GM12878 (cell line): ENCODE measurements around the gene SAMD4A. TPM values are rescaled to one million over a fixed set of nuclear protein-coding genes. Genes with fewer than 3 reads are reported as not detected.

Source experiments
- ATAC-seq: fragments of 200-7000 bp; cut with Tn5 transposase; 3 replicates; pipeline ENCODE4 v1.9.1; 2020; ENCODE audit warnings: mild to moderate bottlenecking, moderate library complexity
- BruUV-seq: library from RNA; stranded (reverse); fragments of 400-500 nt; replicated peaks from 2 replicates; lab custom pipeline; 2021; lab: Mats Ljungman, UMichigan
- CTCF ChIA-PET: fragments of 300-600 bp; sonication (Branson Sonifier 250); formaldehyde crosslinking; extraction: SDS; loops from one replicate; lab custom pipeline; 2021; ENCODE audit warnings: inconsistent platforms; lab: Yijun Ruan, JAX
- POLR2A ChIA-PET: fragments of 350-600 bp; formaldehyde crosslinking; extraction: SDS; loops from one replicate; lab custom pipeline; 2021; ENCODE audit warnings: inconsistent platforms; lab: Charles Lee
- RAD21 ChIA-PET: fragments of 300-600 bp; sonication (Branson Sonifier 250); formaldehyde crosslinking; loops from one replicate; lab custom pipeline; 2023; ENCODE audit warnings: antibody characterized with exemption; ENCODE audit not compliant: unreplicated experiment; lab: Charles Lee
- SMC1A ChIA-PET: fragments of 300-600 bp; sonication (Branson Sonifier 250); formaldehyde crosslinking; loops from one replicate; lab custom pipeline; 2023; ENCODE audit not compliant: unreplicated experiment, uncharacterized antibody; lab: Charles Lee
- DNase-seq: peaks from one replicate; pipeline ENCODE4 v3.0.0-alpha.2; 2011; ENCODE audit warnings: low read depth, low spot score
- FAIRE-seq: peaks from 3 replicates; lab custom pipeline; 2011; peaks lifted over from hg19 to GRCh38; lab: Jason Lieb, UNC
- H2AFZ ChIP-seq: 2 replicates; pipeline ENCODE4 v1.6.0; 2011; ENCODE audit warnings: low read depth, low read length, control low read depth; ENCODE audit not compliant: control insufficient read depth
- H3K27ac ChIP-seq: 2 replicates; pipeline ENCODE4 v1.5.1; 2011; ENCODE audit warnings: control low read depth; ENCODE audit not compliant: control insufficient read depth, insufficient read depth
- H3K27me3 ChIP-seq, 2 experiments: replicated peaks in 1 of 2; 2 replicates each; pipeline versions ENCODE4 v1.6.0 to v1.6.1; 2011; ENCODE audit warnings: low read length in 1 of 2; ENCODE audit not compliant: control insufficient read depth in 2 of 2, insufficient read depth in 2 of 2
- H3K36me3 ChIP-seq, 2 experiments: 2 replicates each; pipeline ENCODE4 v1.5.1; 2011; ENCODE audit warnings: low read length in 1 of 2; ENCODE audit not compliant: control insufficient read depth in 2 of 2, insufficient read depth in 2 of 2
- H3K4me1 ChIP-seq: 2 replicates; pipeline ENCODE4 v1.6.1; 2011; ENCODE audit warnings: mild to moderate bottlenecking, low read length, moderate library complexity, mixed read lengths; ENCODE audit not compliant: control insufficient read depth, insufficient read depth
- H3K4me2 ChIP-seq: 2 replicates; pipeline ENCODE4 v1.6.0; 2011; ENCODE audit warnings: control low read depth; ENCODE audit not compliant: control insufficient read depth, insufficient read depth
- H3K4me3 ChIP-seq: fragments of 200-600 bp; sonication (generic); 2 replicates; pipeline ENCODE4 v1.5.1; 2016
- H3K79me2 ChIP-seq: 2 replicates; pipeline ENCODE4 v1.6.0; 2011; ENCODE audit warnings: low read length; ENCODE audit not compliant: control insufficient read depth, insufficient read depth
- H3K9ac ChIP-seq: 2 replicates; pipeline ENCODE4 v1.8.0; 2011; ENCODE audit warnings: low read length, control low read depth, mixed read lengths; ENCODE audit not compliant: control insufficient read depth, insufficient read depth
- H3K9me3 ChIP-seq: replicated peaks from 3 replicates; pipeline ENCODE4 v1.5.1; 2011; ENCODE audit warnings: mild to moderate bottlenecking, low read length; ENCODE audit not compliant: control insufficient read depth, insufficient read depth
- H4K20me1 ChIP-seq: 2 replicates; pipeline ENCODE4 v1.6.0; 2011; ENCODE audit not compliant: control insufficient read depth, insufficient read depth
- RAD21 ChIP-seq: IDR thresholded peaks from 2 replicates; pipeline ENCODE4 v1.6.1; 2011; ENCODE audit warnings: mild to moderate bottlenecking, low read depth, low read length, moderate library complexity; ENCODE audit not compliant: insufficient read depth
- RB1 ChIP-seq: fragments of 450-650 bp; formaldehyde crosslinking; IDR thresholded peaks from 2 replicates; pipeline ENCODE4 v1.6.1; 2017; ENCODE audit warnings: mild to moderate bottlenecking, borderline replicate concordance
- ZNF24 ChIP-seq: fragments of 450-650 bp; IDR thresholded peaks from 2 replicates; pipeline ENCODE4 v1.6.1; 2017; ENCODE audit warnings: antibody characterized with exemption, mild to moderate bottlenecking
- WGBS: methylation state at CpG from one replicate; pipeline ENCODE4 v1.1.6; 2016; ENCODE audit warnings: low lambda C conversion rate; ENCODE audit not compliant: insufficient replicate concordance, insufficient coverage; ENCODE audit errors: missing lambda C conversion rate; 5-methylcytosine and 5-hydroxymethylcytosine counted together
- in situ Hi-C: fragments of 300-500 bp; cut with MboI; formaldehyde crosslinking; loops from 9 replicates; pipeline ENCODE4 v1.14.3; 2018; ENCODE audit warnings: mixed read lengths
- intact Hi-C: fragments of 100-400 bp; cut with micrococcal nuclease; formaldehyde crosslinking; loops from one replicate; pipeline ENCODE4 v1.14.2; 2022; ENCODE audit not compliant: unreplicated experiment
- polyA plus RNA-seq, 11 experiments: library from polyadenylated mRNA; depleted of rRNA in 4 of 11; unstranded in 6 of 11; stranded (reverse) in 5 of 11; fragments of >200 nt; fragmentation: Nextera tagmentation in 4 of 11; fragmentation: Illumina TruSeq in 1 of 11; extraction: Ambion mirVana in 4 of 11; extraction: Trizol in 1 of 11; gene quantifications; 1 replicate in 1 of 11; 2 replicates in 10 of 11; pipeline versions ENCODE4 v1.2.1 to v1.2.3, GENCODE V29; 2011 to 2016; ENCODE audit warnings: inconsistent platforms in 2 of 11, missing spikeins in 2 of 11, low read depth in 1 of 11
- total RNA-seq, 4 experiments: library from RNA; depleted of rRNA in 3 of 4; stranded (reverse); fragments of >200 nt in 3 of 4; fragmentation: Illumina TruSeq in 1 of 4; extraction: Trizol in 1 of 4; gene quantifications; 2 replicates each; pipeline versions ENCODE4 v1.2.1 to v1.2.3, GENCODE V29; 2013 to 2021
- TF ChIP-seq, protein P1 (sequence below): fragments of 450-650 bp; IDR thresholded peaks from 2 replicates; pipeline ENCODE4 v1.6.1; 2017; ENCODE audit warnings: mild to moderate bottlenecking, moderate library complexity
- TF ChIP-seq, protein P2 (sequence below): IDR thresholded peaks from 2 replicates; pipeline ENCODE4 v1.6.1; 2012; ENCODE audit warnings: improper control_type of control experiment, low read depth, low read length; ENCODE audit not compliant: insufficient replicate concordance

The SAMD4A gene
- total and polyA plus RNA-seq, 10 of the 15 experiments (the other 5 are each of a cell fraction or from before 2014, with no cell fraction given): 0.05 to 0.56 (median 0.31) TPM

DNA sequence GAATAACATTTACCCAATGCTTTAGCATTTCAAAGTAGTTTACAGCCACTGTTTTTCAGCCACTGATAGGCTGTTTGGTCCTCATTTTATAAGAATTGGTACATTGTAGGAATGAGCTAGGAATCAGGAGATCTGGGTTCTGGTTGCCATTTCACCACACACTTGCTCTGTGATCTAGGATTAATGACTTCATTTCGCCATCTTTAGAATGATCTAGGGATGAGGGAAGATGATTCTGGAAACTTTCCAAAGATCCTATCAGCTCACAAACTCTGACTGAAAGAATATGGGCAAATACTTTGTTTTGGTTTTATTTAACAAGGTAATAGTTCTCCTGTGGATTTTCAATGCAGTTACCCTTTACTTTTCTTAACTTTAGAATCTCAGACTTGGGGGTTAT, 180.7 kb downstream of the SAMD4A start (continued):
- TF ChIP-seq, protein P1, sequence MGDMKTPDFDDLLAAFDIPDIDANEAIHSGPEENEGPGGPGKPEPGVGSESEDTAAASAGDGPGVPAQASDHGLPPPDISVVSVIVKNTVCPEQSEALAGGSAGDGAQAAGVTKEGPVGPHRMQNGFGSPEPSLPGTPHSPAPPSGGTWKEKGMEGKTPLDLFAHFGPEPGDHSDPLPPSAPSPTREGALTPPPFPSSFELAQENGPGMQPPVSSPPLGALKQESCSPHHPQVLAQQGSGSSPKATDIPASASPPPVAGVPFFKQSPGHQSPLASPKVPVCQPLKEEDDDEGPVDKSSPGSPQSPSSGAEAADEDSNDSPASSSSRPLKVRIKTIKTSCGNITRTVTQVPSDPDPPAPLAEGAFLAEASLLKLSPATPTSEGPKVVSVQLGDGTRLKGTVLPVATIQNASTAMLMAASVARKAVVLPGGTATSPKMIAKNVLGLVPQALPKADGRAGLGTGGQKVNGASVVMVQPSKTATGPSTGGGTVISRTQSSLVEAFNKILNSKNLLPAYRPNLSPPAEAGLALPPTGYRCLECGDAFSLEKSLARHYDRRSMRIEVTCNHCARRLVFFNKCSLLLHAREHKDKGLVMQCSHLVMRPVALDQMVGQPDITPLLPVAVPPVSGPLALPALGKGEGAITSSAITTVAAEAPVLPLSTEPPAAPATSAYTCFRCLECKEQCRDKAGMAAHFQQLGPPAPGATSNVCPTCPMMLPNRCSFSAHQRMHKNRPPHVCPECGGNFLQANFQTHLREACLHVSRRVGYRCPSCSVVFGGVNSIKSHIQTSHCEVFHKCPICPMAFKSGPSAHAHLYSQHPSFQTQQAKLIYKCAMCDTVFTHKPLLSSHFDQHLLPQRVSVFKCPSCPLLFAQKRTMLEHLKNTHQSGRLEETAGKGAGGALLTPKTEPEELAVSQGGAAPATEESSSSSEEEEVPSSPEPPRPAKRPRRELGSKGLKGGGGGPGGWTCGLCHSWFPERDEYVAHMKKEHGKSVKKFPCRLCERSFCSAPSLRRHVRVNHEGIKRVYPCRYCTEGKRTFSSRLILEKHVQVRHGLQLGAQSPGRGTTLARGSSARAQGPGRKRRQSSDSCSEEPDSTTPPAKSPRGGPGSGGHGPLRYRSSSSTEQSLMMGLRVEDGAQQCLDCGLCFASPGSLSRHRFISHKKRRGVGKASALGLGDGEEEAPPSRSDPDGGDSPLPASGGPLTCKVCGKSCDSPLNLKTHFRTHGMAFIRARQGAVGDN: no peak
- TF ChIP-seq, protein P2, sequence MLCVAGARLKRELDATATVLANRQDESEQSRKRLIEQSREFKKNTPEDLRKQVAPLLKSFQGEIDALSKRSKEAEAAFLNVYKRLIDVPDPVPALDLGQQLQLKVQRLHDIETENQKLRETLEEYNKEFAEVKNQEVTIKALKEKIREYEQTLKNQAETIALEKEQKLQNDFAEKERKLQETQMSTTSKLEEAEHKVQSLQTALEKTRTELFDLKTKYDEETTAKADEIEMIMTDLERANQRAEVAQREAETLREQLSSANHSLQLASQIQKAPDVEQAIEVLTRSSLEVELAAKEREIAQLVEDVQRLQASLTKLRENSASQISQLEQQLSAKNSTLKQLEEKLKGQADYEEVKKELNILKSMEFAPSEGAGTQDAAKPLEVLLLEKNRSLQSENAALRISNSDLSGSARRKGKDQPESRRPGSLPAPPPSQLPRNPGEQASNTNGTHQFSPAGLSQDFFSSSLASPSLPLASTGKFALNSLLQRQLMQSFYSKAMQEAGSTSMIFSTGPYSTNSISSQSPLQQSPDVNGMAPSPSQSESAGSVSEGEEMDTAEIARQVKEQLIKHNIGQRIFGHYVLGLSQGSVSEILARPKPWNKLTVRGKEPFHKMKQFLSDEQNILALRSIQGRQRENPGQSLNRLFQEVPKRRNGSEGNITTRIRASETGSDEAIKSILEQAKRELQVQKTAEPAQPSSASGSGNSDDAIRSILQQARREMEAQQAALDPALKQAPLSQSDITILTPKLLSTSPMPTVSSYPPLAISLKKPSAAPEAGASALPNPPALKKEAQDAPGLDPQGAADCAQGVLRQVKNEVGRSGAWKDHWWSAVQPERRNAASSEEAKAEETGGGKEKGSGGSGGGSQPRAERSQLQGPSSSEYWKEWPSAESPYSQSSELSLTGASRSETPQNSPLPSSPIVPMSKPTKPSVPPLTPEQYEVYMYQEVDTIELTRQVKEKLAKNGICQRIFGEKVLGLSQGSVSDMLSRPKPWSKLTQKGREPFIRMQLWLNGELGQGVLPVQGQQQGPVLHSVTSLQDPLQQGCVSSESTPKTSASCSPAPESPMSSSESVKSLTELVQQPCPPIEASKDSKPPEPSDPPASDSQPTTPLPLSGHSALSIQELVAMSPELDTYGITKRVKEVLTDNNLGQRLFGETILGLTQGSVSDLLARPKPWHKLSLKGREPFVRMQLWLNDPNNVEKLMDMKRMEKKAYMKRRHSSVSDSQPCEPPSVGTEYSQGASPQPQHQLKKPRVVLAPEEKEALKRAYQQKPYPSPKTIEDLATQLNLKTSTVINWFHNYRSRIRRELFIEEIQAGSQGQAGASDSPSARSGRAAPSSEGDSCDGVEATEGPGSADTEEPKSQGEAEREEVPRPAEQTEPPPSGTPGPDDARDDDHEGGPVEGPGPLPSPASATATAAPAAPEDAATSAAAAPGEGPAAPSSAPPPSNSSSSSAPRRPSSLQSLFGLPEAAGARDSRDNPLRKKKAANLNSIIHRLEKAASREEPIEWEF: no peak
- TF ChIP-seq, all 136 proteins: peak for 0

DNA sequence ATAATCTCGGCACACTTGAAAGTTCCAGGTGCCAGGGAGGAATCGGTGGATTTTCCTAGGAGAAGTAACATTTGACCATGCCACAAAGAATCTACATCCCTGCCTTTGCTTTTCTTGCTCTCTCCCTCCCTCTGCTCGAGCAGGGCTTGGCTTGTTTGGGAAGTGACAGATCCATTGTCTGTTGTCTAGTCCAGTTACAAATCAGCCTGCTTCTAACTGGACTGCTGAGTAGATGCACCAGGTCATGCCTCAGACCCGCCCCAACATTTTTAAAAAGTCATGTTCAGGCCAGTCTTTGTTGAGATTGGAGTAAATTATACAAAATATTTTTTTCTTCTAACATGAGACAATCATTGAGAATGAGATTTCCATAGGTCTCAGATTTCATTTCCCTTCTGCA, 182.3 kb downstream of the SAMD4A start:
- POLR2A ChIA-PET: no interaction called here
- in situ Hi-C loops (no loop called here), intact Hi-C loops (no loop called here)
- Histone ChIP-seq H3K79me2 (no peaks in the 10 kb centered on the region), H3K4me3 (no peak overlapping the region), H3K36me3 (no peaks in the 10 kb centered on the region), H3K9me3 (no peaks in the 10 kb centered on the region), H2AFZ (no peak overlapping the region), H3K27ac (no peak overlapping the region), H3K4me1 (no peaks in the 10 kb centered on the region), H3K9ac (no peak overlapping the region), H3K4me2 (no peak overlapping the region), H4K20me1 (no peaks in the 10 kb centered on the region), H3K27me3 (no peaks in the 10 kb centered on the region; a peak in 1 of 4 replicates)
- ATAC-seq (no peak), DNase-seq (no peak), FAIRE-seq (no peak)
- RAD21 ChIA-PET: no interaction called here
- 45% methylated on average over 4 of the region's 4 CpGs for WGBS
- CTCF ChIA-PET: no interaction called here
- no peak for TF ChIP-seq RB1
- no peak for TF ChIP-seq RAD21
- no peak for TF ChIP-seq ZNF24
- SMC1A ChIA-PET: no interaction called here
- BruUV-seq: no TSS peak
